SK-N-SH (cell line): ENCODE results near the gene LEF1. TPM values are rescaled to one million over a fixed set of nuclear protein-coding genes. Genes with fewer than 3 reads are reported as not detected.

Source experiments
- CTCF ChIA-PET: fragments of 300-600, 350-600 bp; formaldehyde crosslinking; extraction: SDS; loops from one replicate; lab custom pipeline; 2021; lab: Yijun Ruan, JAX
- POLR2A ChIA-PET: fragments of 350-600 bp; sonication (Branson Sonifier 250); formaldehyde crosslinking; extraction: SDS; loops from one replicate; lab custom pipeline; 2020; ENCODE audit warnings: antibody characterized with exemption, inconsistent platforms; lab: Yijun Ruan, JAX
- DNase-seq: peaks from one replicate; pipeline ENCODE4 v3.0.0; 2012
- H2AFZ ChIP-seq: fragments of 200-600 bp; sonication (generic); 2 replicates; pipeline ENCODE4 v1.8.1; 2016; ENCODE audit warnings: antibody characterized with exemption, mild to moderate bottlenecking, low read depth
- H3F3A ChIP-seq: fragments of 200-600 bp; sonication (generic); replicated peaks from 2 replicates; pipeline ENCODE3; 2016; ENCODE audit warnings: antibody characterized with exemption, mild to moderate bottlenecking; ENCODE audit not compliant: insufficient read depth
- H3K27ac ChIP-seq, 2 experiments: fragments of 200-500 bp in 1 of 2; fragments of 200-600 bp in 1 of 2; sonication (Bioruptor generic) in 1 of 2; sonication (generic), shearing (Covaris generic) in 1 of 2; 2 replicates each; pipeline versions ENCODE4 v1.5.1 to v1.6.1; 2014 to 2016; ENCODE audit warnings: low read depth in 2 of 2, inconsistent platforms in 1 of 2, low read length in 1 of 2, mild to moderate bottlenecking in 1 of 2, mixed read lengths in 1 of 2
- H3K27me3 ChIP-seq: fragments of 200-600 bp; sonication (generic), shearing (Covaris generic); 2 replicates; pipeline ENCODE4 v1.6.1; 2016; ENCODE audit warnings: mixed run types; ENCODE audit not compliant: insufficient read depth
- H3K36me3 ChIP-seq, 2 experiments: fragments of 200-500 bp in 1 of 2; fragments of 200-600 bp in 1 of 2; sonication (Bioruptor generic) in 1 of 2; sonication (generic) in 1 of 2; replicated peaks in 1 of 2; 2 replicates each; pipeline versions ENCODE3 to v1.5.1; 2014 to 2016; ENCODE audit warnings: low read length in 1 of 2, mild to moderate bottlenecking in 1 of 2; ENCODE audit not compliant: insufficient read depth in 2 of 2, control insufficient read depth in 1 of 2
- H3K4me1 ChIP-seq, 2 experiments: fragments of 200-500 bp in 1 of 2; fragments of 200-600 bp in 1 of 2; sonication (Bioruptor generic) in 1 of 2; sonication (generic), shearing (Covaris generic) in 1 of 2; 2 replicates each; pipeline versions ENCODE4 v1.5.1 to v1.6.1; 2014 to 2016; ENCODE audit warnings: low read depth in 1 of 2, low read length in 1 of 2, mixed run types in 1 of 2; ENCODE audit not compliant: insufficient read depth in 2 of 2, control insufficient read depth in 1 of 2
- H3K4me2 ChIP-seq: fragments of 200-600 bp; sonication (generic), shearing (Covaris generic); 2 replicates; pipeline ENCODE4 v1.6.1; 2017; ENCODE audit warnings: mixed run types
- H3K4me3 ChIP-seq, 2 experiments: fragments of 200-500 bp in 1 of 2; fragments of 200-600 bp in 1 of 2; sonication (Bioruptor generic) in 1 of 2; sonication (generic), shearing (Covaris generic) in 1 of 2; 2 replicates each; pipeline versions ENCODE4 v1.5.1 to v1.8.1; 2014 to 2016; ENCODE audit warnings: low read depth in 2 of 2, inconsistent platforms in 1 of 2, low read length in 1 of 2, mild to moderate bottlenecking in 1 of 2, mixed read lengths in 1 of 2, moderate library complexity in 1 of 2
- H3K79me2 ChIP-seq: fragments of 200-600 bp; sonication (generic); 2 replicates; pipeline ENCODE4 v1.8.1; 2017; ENCODE audit warnings: mild to moderate bottlenecking; ENCODE audit not compliant: insufficient read depth
- H3K9ac ChIP-seq: fragments of 200-600 bp; sonication (generic); 2 replicates; pipeline ENCODE4 v1.6.1; 2017; ENCODE audit warnings: mixed run types
- H3K9me2 ChIP-seq: fragments of 200-600 bp; sonication (generic); 2 replicates; pipeline ENCODE4 v1.6.1; 2017; ENCODE audit warnings: mixed run types
- H3K9me3 ChIP-seq: fragments of 200-600 bp; sonication (generic); 2 replicates; pipeline ENCODE4 v1.6.1; 2017; ENCODE audit warnings: mixed run types, mild to moderate bottlenecking, moderate library complexity
- H4K20me1 ChIP-seq: fragments of 200-600 bp; sonication (generic); 2 replicates; pipeline ENCODE4 v1.6.1; 2017; ENCODE audit warnings: mild to moderate bottlenecking, mixed run types; ENCODE audit not compliant: insufficient read depth
- CHD2 ChIP-seq: fragments of 150-350 bp; IDR thresholded peaks from 2 replicates; pipeline ENCODE4 v1.6.1; 2018; ENCODE audit warnings: low read length; ENCODE audit not compliant: partially characterized antibody
- EP300 ChIP-seq, 2 experiments: IDR thresholded peaks; 2 replicates each; pipeline versions ENCODE4 v1.4.0 to v1.6.1; 2012; ENCODE audit warnings: borderline replicate concordance in 1 of 2, low read depth in 1 of 2, low read length in 1 of 2
- EZH2phosphoT487 ChIP-seq: fragments of 200-600 bp; sonication (generic); IDR thresholded peaks from 2 replicates; pipeline ENCODE4 v1.6.1; 2017; ENCODE audit warnings: low read depth, mixed run types, mild to moderate bottlenecking, antibody characterized with exemption, moderate library complexity, borderline replicate concordance
- FOSL2 ChIP-seq: IDR thresholded peaks from 2 replicates; pipeline ENCODE4 v1.4.0; 2012; ENCODE audit warnings: low read depth, mild to moderate bottlenecking, moderate library complexity, borderline replicate concordance
- GABPA ChIP-seq: IDR thresholded peaks from 2 replicates; pipeline ENCODE4 v1.4.0; 2012; ENCODE audit warnings: low read depth, mild to moderate bottlenecking
- GATA2 ChIP-seq: sonication (generic); formaldehyde crosslinking; IDR thresholded peaks from 2 replicates; pipeline ENCODE4 v1.5.0; 2020; ENCODE audit warnings: mild to moderate bottlenecking, missing genetic modification reagents
- MXI1 ChIP-seq: IDR thresholded peaks from 2 replicates; pipeline ENCODE4 v1.6.1; 2012; ENCODE audit warnings: mild to moderate bottlenecking, low read depth, low read length, improper control_type of control experiment
- NRF1 ChIP-seq: IDR thresholded peaks from 2 replicates; pipeline ENCODE4 v1.6.1; 2012; ENCODE audit warnings: low read depth, mild to moderate bottlenecking, low read length
- RAD21 ChIP-seq: IDR thresholded peaks from 2 replicates; pipeline ENCODE4 v1.6.1; 2012; ENCODE audit warnings: mild to moderate bottlenecking, low read length
- RCOR1 ChIP-seq: fragments of 150-350 bp; IDR thresholded peaks from 2 replicates; pipeline ENCODE4 v1.6.1; 2017; ENCODE audit warnings: antibody characterized with exemption, low read length
- RFX5 ChIP-seq: IDR thresholded peaks from 2 replicates; pipeline ENCODE4 v1.6.1; 2012; ENCODE audit warnings: mild to moderate bottlenecking, improper control_type of control experiment, low read length
- TCF12 ChIP-seq: IDR thresholded peaks from 2 replicates; pipeline ENCODE4 v1.4.0; 2012
- TEAD4 ChIP-seq: IDR thresholded peaks from 2 replicates; pipeline ENCODE4 v1.4.0; 2012; ENCODE audit warnings: mild to moderate bottlenecking, borderline replicate concordance; ENCODE audit not compliant: insufficient read depth
- YY1 ChIP-seq: IDR thresholded peaks from 2 replicates; pipeline ENCODE4 v1.4.0; 2012; ENCODE audit warnings: low read depth, mild to moderate bottlenecking
- WGBS: methylation state at CpG from one replicate; pipeline ENCODE4 v1.1.6; 2017; ENCODE audit warnings: low lambda C conversion rate; 5-methylcytosine and 5-hydroxymethylcytosine counted together
- polyA plus RNA-seq, 3 experiments: library from polyadenylated mRNA; depleted of rRNA; stranded (reverse); fragments of >200 nt; gene quantifications; 2 replicates each; pipeline ENCODE4 v1.2.3, GENCODE V29; 2012
- TF ChIP-seq, protein P1 (sequence below): IDR thresholded peaks from 2 replicates; pipeline ENCODE4 v1.6.1; 2012; ENCODE audit warnings: mild to moderate bottlenecking, low read depth, low read length, moderate library complexity
- TF ChIP-seq, protein P2 (sequence below): IDR thresholded peaks from 2 replicates; pipeline ENCODE4 v1.4.0; 2012; ENCODE audit warnings: low read depth, borderline replicate concordance
- TF ChIP-seq, protein P3 (sequence below): IDR thresholded peaks from 2 replicates; pipeline ENCODE4 v1.4.0; 2012; ENCODE audit warnings: low read depth

The LEF1 gene
- polyA plus RNA-seq, 1 of the 3 experiments (the other 2 are of a cell fraction): 0.36 TPM

DNA sequence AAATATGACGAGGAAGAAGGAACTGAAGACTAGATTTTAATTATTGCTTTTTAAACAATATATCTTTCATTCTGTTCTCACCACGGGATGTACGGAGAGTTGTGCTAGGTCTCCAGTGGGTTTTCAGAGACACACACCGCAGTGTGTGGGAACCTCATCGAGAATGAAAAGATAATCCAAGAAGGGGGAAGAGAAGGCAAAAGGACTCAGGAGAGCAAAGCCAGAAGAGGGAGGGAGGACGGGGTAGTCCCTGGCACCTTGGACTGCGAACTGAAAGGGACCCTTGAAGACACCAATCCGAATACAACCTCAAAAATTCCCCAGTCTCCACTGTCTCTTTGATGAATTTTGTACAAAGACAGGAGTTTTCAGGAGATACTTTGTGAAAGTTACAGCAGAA, 932 bp upstream of the LEF1 start (continued):
- TF ChIP-seq TEAD4 (no peak), EP300 (IDR thresholded peaks at IDR 0.05; ENCODE audit: borderline replicate concordance in 1 of 2, low read depth in 1 of 2, low read length in 1 of 2) (no peak), EZH2phosphoT487 (no peak), FOSL2 (no peak)
- TF ChIP-seq, protein P1, sequence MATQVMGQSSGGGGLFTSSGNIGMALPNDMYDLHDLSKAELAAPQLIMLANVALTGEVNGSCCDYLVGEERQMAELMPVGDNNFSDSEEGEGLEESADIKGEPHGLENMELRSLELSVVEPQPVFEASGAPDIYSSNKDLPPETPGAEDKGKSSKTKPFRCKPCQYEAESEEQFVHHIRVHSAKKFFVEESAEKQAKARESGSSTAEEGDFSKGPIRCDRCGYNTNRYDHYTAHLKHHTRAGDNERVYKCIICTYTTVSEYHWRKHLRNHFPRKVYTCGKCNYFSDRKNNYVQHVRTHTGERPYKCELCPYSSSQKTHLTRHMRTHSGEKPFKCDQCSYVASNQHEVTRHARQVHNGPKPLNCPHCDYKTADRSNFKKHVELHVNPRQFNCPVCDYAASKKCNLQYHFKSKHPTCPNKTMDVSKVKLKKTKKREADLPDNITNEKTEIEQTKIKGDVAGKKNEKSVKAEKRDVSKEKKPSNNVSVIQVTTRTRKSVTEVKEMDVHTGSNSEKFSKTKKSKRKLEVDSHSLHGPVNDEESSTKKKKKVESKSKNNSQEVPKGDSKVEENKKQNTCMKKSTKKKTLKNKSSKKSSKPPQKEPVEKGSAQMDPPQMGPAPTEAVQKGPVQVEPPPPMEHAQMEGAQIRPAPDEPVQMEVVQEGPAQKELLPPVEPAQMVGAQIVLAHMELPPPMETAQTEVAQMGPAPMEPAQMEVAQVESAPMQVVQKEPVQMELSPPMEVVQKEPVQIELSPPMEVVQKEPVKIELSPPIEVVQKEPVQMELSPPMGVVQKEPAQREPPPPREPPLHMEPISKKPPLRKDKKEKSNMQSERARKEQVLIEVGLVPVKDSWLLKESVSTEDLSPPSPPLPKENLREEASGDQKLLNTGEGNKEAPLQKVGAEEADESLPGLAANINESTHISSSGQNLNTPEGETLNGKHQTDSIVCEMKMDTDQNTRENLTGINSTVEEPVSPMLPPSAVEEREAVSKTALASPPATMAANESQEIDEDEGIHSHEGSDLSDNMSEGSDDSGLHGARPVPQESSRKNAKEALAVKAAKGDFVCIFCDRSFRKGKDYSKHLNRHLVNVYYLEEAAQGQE: no peak

DNA sequence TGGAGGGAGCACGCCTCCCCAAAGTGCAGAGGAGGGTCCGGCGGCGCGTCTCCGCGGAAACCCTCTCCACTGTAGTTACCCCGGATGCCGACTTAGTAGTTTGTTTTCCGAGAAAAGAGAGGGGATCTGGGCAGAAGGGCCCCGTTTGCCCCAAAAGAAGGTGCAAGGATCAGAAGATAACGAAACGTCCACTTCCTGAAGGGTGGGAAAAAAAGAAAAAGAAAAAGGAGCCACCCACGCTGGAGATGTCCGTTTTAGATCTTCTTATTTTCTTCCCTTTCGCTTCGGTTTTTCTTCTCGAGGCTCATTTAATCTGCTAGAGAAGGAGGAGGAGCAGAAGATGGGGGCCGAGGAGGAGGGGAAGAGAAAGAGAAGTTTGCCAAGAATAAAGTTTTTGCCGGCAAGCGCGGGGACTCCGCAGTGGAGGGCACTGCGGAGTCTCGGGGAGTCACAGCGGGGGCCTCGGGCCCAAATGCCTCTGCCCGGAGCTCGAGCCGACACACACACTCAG, 517 bp downstream of the LEF1 start:
- Histone ChIP-seq H3K4me3 (peak overlapping the region; percentile 38 to 59), H3K9ac (no peak overlapping the region), H3K79me2 (no peaks in the 10 kb centered on the region), H4K20me1 (no peaks in the 10 kb centered on the region), H3K9me3 (no peaks in the 10 kb centered on the region), H3K27me3 (peaks cover 88% of the 10 kb centered on the region), H3K4me2 (peak overlapping the region; percentile 84)
- POLR2A ChIA-PET: no interaction called here
- CTCF ChIA-PET: interaction anchor here (1.0 to 1.1 kb wide), 2 partner anchors 8 to 149 kb away, joined by 3 read pairs; no protein-coding TSS in a partner anchor
- no peak for TF ChIP-seq GABPA
- TF ChIP-seq FOSL2: no peak
- no peak for TF ChIP-seq RCOR1
- TF ChIP-seq CHD2: no peak
- TF ChIP-seq, protein P2, sequence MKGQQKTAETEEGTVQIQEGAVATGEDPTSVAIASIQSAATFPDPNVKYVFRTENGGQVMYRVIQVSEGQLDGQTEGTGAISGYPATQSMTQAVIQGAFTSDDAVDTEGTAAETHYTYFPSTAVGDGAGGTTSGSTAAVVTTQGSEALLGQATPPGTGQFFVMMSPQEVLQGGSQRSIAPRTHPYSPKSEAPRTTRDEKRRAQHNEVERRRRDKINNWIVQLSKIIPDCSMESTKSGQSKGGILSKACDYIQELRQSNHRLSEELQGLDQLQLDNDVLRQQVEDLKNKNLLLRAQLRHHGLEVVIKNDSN: no peak
- TF ChIP-seq RAD21: no peak
- TF ChIP-seq, protein P3, sequence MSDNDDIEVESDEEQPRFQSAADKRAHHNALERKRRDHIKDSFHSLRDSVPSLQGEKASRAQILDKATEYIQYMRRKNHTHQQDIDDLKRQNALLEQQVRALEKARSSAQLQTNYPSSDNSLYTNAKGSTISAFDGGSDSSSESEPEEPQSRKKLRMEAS: no peak
- TF ChIP-seq TCF12: no peak
- TF ChIP-seq YY1: no peak
- TF ChIP-seq NRF1: no peak
- no peak for TF ChIP-seq GATA2 (CRISPR knock-in tag)
- no peak for TF ChIP-seq RFX5
- TF ChIP-seq MXI1: no peak
- TF ChIP-seq, all 33 proteins: peak for 0
- Histone ChIP-seq H3K9me2 (no peaks in the 10 kb centered on the region), H3F3A (peaks cover 2% of the 10 kb centered on the region), H2AFZ (peak overlapping the region; percentile 83; the same call in 1 of the 2 replicates), H3K4me1 (peaks cover 0 to 14% of the 10 kb centered on the region in 2 experiments; a peak in 1 of 4 replicates), H3K27ac (no peak overlapping the region), H3K36me3 (no peaks in the 10 kb centered on the region)
- DNase-seq: no peak
- WGBS: under 1% methylated on average over 26 of the region's 30 CpGs
